Smooth muscle cell (in vitro differentiated cells): ENCODE data around the gene SP140. TPM values are rescaled to one million over a fixed set of nuclear protein-coding genes. Genes with fewer than 3 reads are reported as not detected.

ENCODE experiments used
- DNase-seq: peaks from one replicate; lab custom pipeline; 2025; ENCODE audit not compliant: unreplicated experiment; lab: John Stamatoyannopoulos, UW
- H2AFZ ChIP-seq: fragments of 200-600 bp; sonication (generic); 2 replicates; pipeline ENCODE4 v1.6.0; 2016; ENCODE audit warnings: antibody characterized with exemption, low read depth, mild to moderate bottlenecking
- H3F3A ChIP-seq: fragments of 200-600 bp; sonication (generic); 2 replicates; pipeline ENCODE4 v1.6.0; 2017; ENCODE audit warnings: antibody characterized with exemption, low read depth
- H3K27ac ChIP-seq: fragments of 200-600 bp; sonication (generic); 2 replicates; pipeline ENCODE4 v1.5.1; 2016; ENCODE audit warnings: low read depth, mild to moderate bottlenecking
- H3K27me3 ChIP-seq: fragments of 200-600 bp; sonication (generic); 2 replicates; pipeline ENCODE4 v1.6.1; 2016; ENCODE audit warnings: low read depth, mild to moderate bottlenecking
- H3K36me3 ChIP-seq: fragments of 200-600 bp; sonication (generic); 2 replicates; pipeline ENCODE4 v1.5.1; 2016; ENCODE audit warnings: low read depth
- H3K4me1 ChIP-seq: fragments of 200-600 bp; sonication (generic); 2 replicates; pipeline ENCODE4 v1.5.1; 2016; ENCODE audit warnings: low read depth
- H3K4me2 ChIP-seq: fragments of 200-600 bp; sonication (generic); 2 replicates; pipeline ENCODE4 v1.6.0; 2016; ENCODE audit warnings: mild to moderate bottlenecking
- H3K4me3 ChIP-seq: fragments of 200-600 bp; sonication (generic); 2 replicates; pipeline ENCODE4 v1.5.1; 2016; ENCODE audit warnings: mild to moderate bottlenecking
- H3K79me2 ChIP-seq: fragments of 200-600 bp; sonication (generic); 2 replicates; pipeline ENCODE4 v1.6.0; 2016; ENCODE audit warnings: low read depth, mild to moderate bottlenecking
- H3K9ac ChIP-seq: fragments of 200-600 bp; sonication (generic); 2 replicates; pipeline ENCODE4 v1.6.0; 2016; ENCODE audit warnings: low read depth
- H3K9me3 ChIP-seq: fragments of 200-600 bp; sonication (generic); replicated peaks from 2 replicates; pipeline ENCODE4 v1.5.1; 2016; ENCODE audit warnings: low read depth
- H4K20me1 ChIP-seq: fragments of 200-600 bp; sonication (generic); 2 replicates; pipeline ENCODE4 v1.6.0; 2016; ENCODE audit warnings: low read depth
- WGBS: methylation state at CpG from one replicate; pipeline ENCODE4 v1.1.7; 2016; ENCODE audit warnings: low lambda C conversion rate; 5-methylcytosine and 5-hydroxymethylcytosine counted together
- polyA plus RNA-seq: library from polyadenylated mRNA; unstranded; fragments of >200 nt; fragmentation: Nextera tagmentation; extraction: Ambion mirVana; gene quantifications from 2 replicates; pipeline ENCODE4 v1.2.1, GENCODE V29; 2016
- total RNA-seq: library from RNA; depleted of rRNA; stranded (reverse); fragments of >200 nt; gene quantifications from 2 replicates; pipeline ENCODE4 v1.2.3, GENCODE V29; 2014
- TF ChIP-seq, protein P1 (sequence below): fragments of 200-600 bp; sonication (generic); IDR thresholded peaks from 2 replicates; pipeline ENCODE4 v1.5.1; 2017; ENCODE audit warnings: borderline replicate concordance, mild to moderate bottlenecking, antibody characterized with exemption; ENCODE audit not compliant: insufficient read depth, poor library complexity, severe bottlenecking

The SP140 gene
- total and polyA plus RNA-seq, 2 experiments from 2014 or later: 0.04 TPM; not detected in 1

DNA sequence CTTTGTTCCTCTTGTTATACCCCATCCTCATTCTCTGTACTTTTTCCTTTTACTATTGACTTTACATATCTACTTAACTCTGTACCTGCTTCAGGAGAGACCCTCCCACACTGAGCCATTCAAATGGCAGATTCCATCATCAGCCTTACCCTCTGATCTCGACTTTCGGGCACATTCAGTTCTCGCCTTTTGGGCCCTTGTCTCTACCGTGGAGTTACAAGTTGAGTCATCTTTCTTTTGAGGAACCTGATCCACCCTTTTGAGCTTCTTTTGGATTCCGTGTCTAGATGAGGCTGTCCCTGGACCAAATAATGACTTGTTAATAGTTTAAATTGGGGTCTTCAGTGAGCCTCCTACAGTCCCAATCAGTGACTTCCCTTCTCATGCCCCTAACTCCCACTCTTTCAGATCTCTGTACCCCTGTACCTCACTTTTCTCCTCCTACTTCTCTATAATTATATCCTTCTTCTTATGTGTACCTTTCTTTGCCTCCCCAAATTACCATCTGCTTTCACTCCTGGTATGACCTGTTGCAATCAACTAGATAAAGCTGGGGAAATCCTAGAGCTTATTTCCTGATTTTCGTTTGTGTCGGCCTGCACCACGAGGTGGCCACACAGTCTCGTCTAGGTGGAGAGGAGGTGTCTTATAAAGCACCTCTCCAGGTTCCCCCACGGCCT, 23.0 kb upstream of the SP140 start:
- no peak for DNase-seq
- Histone ChIP-seq H3K27me3 (no peaks in the 10 kb centered on the region), H3K36me3 (no peaks in the 10 kb centered on the region), H3K9ac (no peak overlapping the region), H3K27ac (no peak overlapping the region), H3K79me2 (no peaks in the 10 kb centered on the region), H3F3A (no peaks in the 10 kb centered on the region), H3K9me3 (no peaks in the 10 kb centered on the region), H3K4me1 (no peaks in the 10 kb centered on the region), H4K20me1 (no peaks in the 10 kb centered on the region), H3K4me2 (no peak overlapping the region), H2AFZ (no peak overlapping the region), H3K4me3 (no peak overlapping the region)
- 88% methylated on average over 10 of the region's 10 CpGs for WGBS
- TF ChIP-seq, protein P1, sequence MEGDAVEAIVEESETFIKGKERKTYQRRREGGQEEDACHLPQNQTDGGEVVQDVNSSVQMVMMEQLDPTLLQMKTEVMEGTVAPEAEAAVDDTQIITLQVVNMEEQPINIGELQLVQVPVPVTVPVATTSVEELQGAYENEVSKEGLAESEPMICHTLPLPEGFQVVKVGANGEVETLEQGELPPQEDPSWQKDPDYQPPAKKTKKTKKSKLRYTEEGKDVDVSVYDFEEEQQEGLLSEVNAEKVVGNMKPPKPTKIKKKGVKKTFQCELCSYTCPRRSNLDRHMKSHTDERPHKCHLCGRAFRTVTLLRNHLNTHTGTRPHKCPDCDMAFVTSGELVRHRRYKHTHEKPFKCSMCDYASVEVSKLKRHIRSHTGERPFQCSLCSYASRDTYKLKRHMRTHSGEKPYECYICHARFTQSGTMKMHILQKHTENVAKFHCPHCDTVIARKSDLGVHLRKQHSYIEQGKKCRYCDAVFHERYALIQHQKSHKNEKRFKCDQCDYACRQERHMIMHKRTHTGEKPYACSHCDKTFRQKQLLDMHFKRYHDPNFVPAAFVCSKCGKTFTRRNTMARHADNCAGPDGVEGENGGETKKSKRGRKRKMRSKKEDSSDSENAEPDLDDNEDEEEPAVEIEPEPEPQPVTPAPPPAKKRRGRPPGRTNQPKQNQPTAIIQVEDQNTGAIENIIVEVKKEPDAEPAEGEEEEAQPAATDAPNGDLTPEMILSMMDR: no peak

DNA sequence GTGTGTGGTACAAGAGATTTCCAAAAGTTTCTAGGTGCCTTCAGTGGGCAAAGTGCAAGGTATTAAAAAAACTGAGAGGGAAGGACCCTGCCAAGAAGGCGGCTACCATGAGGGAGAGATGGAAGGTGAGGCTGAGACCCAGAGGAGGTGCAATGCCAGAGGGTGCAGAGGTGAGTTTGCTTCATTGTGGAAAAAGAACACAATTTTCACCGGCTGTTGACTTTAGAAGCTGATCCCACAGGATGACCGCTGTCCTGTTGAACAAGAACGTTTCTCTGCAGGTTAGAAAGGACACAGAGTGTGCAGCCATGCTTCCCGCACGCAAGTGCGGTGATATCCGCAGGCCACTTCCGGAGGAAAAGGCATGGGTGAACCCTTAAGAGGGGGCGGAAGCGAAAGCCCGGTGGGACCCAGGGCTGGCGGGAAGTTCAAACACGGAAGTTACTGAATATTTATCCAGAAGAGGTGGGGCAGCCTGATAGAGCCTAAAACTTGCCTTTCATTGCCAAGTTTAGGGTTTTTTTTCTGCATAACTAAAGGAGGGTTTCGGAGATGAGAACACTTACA, 22.3 kb upstream of the SP140 start:
- TF ChIP-seq, protein P1: no peak
- Histone ChIP-seq H4K20me1 (no peaks in the 10 kb centered on the region), H3K79me2 (no peaks in the 10 kb centered on the region), H2AFZ (no peak overlapping the region), H3F3A (no peaks in the 10 kb centered on the region), H3K27me3 (no peaks in the 10 kb centered on the region), H3K4me2 (no peak overlapping the region), H3K9ac (no peak overlapping the region), H3K4me1 (no peaks in the 10 kb centered on the region), H3K9me3 (no peaks in the 10 kb centered on the region), H3K36me3 (no peaks in the 10 kb centered on the region), H3K27ac (no peak overlapping the region), H3K4me3 (no peak overlapping the region)
- no peak for DNase-seq
- 96% methylated on average over 15 of the region's 15 CpGs for WGBS

DNA sequence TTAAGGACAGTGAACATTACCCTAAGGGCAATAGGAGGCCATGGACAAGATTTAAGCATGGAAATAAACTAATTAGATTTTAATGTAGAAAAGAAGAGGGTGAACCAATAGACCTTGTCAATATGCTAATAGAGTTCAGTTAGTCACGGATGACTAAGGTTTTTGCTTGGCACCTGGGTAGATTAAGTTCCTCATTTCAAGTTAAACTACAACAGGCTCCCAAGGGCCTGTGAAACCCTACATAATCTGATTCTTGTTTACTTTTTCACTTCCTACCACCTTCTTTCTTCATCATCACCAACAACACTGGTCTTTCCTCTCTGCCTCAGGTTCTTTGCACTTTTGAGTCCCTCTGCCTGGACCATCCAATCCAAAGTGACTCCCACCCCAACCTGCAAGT, 20.5 kb upstream of the SP140 start:
- no peak for DNase-seq
- no peak overlapping the region for H3K4me3 ChIP-seq
- H3K9ac ChIP-seq: no peak overlapping the region
- H3K9me3 ChIP-seq: no peaks in the 10 kb centered on the region
- H3F3A ChIP-seq: no peaks in the 10 kb centered on the region
- H3K4me2 ChIP-seq: no peak overlapping the region
- H3K4me1 ChIP-seq: no peaks in the 10 kb centered on the region
- TF ChIP-seq, protein P1: no peak
- WGBS: 78% methylated on average over 1 of the region's 1 CpG
- no peak overlapping the region for H3K27ac ChIP-seq
- H3K36me3 ChIP-seq: no peaks in the 10 kb centered on the region
- no peak overlapping the region for H2AFZ ChIP-seq
- no peaks in the 10 kb centered on the region for H3K27me3 ChIP-seq
- H4K20me1 ChIP-seq: no peaks in the 10 kb centered on the region
- H3K79me2 ChIP-seq: no peaks in the 10 kb centered on the region

DNA sequence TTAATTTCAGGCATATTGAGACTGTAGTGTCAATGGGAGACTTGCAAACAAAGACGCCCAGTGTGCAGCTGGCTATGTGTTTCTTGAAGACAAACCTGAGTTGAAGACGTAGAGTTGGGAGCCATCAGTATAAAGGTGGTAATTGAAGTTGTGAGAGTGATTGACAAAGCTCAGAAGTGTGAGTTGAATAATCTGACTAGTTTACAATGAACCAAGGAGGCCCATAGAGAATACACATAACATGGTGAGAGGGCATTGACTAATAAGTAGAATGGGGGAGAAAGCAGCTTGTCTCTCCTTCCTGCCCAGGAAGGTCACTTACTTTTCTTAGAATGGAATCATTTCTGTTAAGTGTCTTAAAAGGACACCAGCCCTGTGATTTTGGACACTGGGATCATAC, 19.8 kb upstream of the SP140 start:
- Histone ChIP-seq H3K36me3 (no peaks in the 10 kb centered on the region), H4K20me1 (no peaks in the 10 kb centered on the region), H3K9me3 (no peaks in the 10 kb centered on the region), H3K4me2 (no peak overlapping the region), H2AFZ (no peak overlapping the region), H3K27me3 (no peaks in the 10 kb centered on the region), H3K4me1 (no peaks in the 10 kb centered on the region), H3F3A (no peaks in the 10 kb centered on the region), H3K4me3 (no peak overlapping the region), H3K27ac (no peak overlapping the region), H3K79me2 (no peaks in the 10 kb centered on the region), H3K9ac (no peak overlapping the region)
- DNase-seq: no peak
- TF ChIP-seq, protein P1: no peak
- 90% methylated on average over 2 of the region's 2 CpGs for WGBS
